GM23338 (cell line): Measurements from ENCODE around the gene SLC2A9.

Experiments
- CREB1 ChIP-seq: fragments of 250-450 bp; sonication (Bioruptor Pico); IDR thresholded peaks from 2 replicates; pipeline ENCODE4 v1.5.0; 2020; ENCODE audit warnings: low read depth, mild to moderate bottlenecking, moderate library complexity
- CTCF ChIP-seq, 2 experiments: fragments of 200-600 bp in 1 of 2; sonication (generic) in 1 of 2; conservative IDR thresholded peaks; 2 replicates each; pipeline versions ENCODE4 v1.5.1 to v1.6.1; 2016 to 2017; ENCODE audit warnings: antibody characterized with exemption in 2 of 2, low read depth in 2 of 2, mild to moderate bottlenecking in 2 of 2, moderate library complexity in 1 of 2
- ETS1 ChIP-seq: IDR thresholded peaks from 2 replicates; pipeline ENCODE4 v1.6.1; 2016; ENCODE audit warnings: antibody characterized with exemption
- EZH2 ChIP-seq: fragments of 200-600 bp; sonication (generic); IDR thresholded peaks from one replicate; pipeline ENCODE4 v1.8.0; 2017; ENCODE audit warnings: antibody characterized with exemption, mild to moderate bottlenecking, low read depth; ENCODE audit not compliant: unreplicated experiment
- EZH2phosphoT487 ChIP-seq: fragments of 200-600 bp; sonication (generic); IDR thresholded peaks from one replicate; pipeline ENCODE4 v1.8.1; 2018; ENCODE audit warnings: antibody characterized with exemption; ENCODE audit not compliant: unreplicated experiment
- JUNB ChIP-seq: IDR thresholded peaks from one replicate; pipeline ENCODE4 v1.6.1; 2016; ENCODE audit warnings: antibody characterized with exemption; ENCODE audit not compliant: unreplicated experiment
- NANOG ChIP-seq: IDR thresholded peaks from 2 replicates; pipeline ENCODE4 v1.6.1; 2016; ENCODE audit warnings: antibody characterized with exemption, borderline replicate concordance
- POLR2AphosphoS5 ChIP-seq: IDR thresholded peaks from 2 replicates; pipeline ENCODE4 v1.6.1; 2016; ENCODE audit warnings: antibody characterized with exemption, low read depth
- REST ChIP-seq: IDR thresholded peaks from one replicate; pipeline ENCODE4 v1.6.1; 2018; ENCODE audit warnings: antibody characterized with exemption; ENCODE audit not compliant: unreplicated experiment
- STAT1 ChIP-seq: IDR thresholded peaks from one replicate; pipeline ENCODE4 v1.6.1; 2016; ENCODE audit warnings: antibody characterized with exemption; ENCODE audit not compliant: unreplicated experiment
- ZNF114 ChIP-seq: fragments of 250-450 bp; sonication (Bioruptor Pico); IDR thresholded peaks from 2 replicates; pipeline ENCODE4 v1.5.0; 2020; ENCODE audit warnings: mild to moderate bottlenecking, moderate library complexity
- ZNF331 ChIP-seq: fragments of 250-450 bp; sonication (Bioruptor Pico); IDR thresholded peaks from 2 replicates; pipeline ENCODE4 v1.5.0; 2020; ENCODE audit warnings: low read depth, mild to moderate bottlenecking, moderate library complexity
- ZNF462 ChIP-seq: fragments of 250-450 bp; sonication (Bioruptor Pico); IDR thresholded peaks from 2 replicates; pipeline ENCODE4 v1.5.0; 2020; ENCODE audit warnings: mild to moderate bottlenecking, moderate library complexity

- TF ChIP-seq EZH2, result no peak
- no peak for TF ChIP-seq CTCF (conservative IDR thresholded peaks at IDR 0.05; ENCODE audit: low read depth in 2 of 2)
- no peak for TF ChIP-seq REST
- TF ChIP-seq POLR2AphosphoS5, result no peak
- no peak for TF ChIP-seq CREB1 (CRISPR knock-in tag)
- no peak for TF ChIP-seq EZH2phosphoT487
- no peak for TF ChIP-seq ZNF462 (CRISPR knock-in tag)
- TF ChIP-seq JUNB, result no peak
- no peak for TF ChIP-seq ETS1
- TF ChIP-seq ZNF114, result no peak
- no peak for TF ChIP-seq ZNF331 (CRISPR knock-in tag)
- no peak for TF ChIP-seq NANOG
- TF ChIP-seq STAT1, result no peak
Measured at GRCh38 chr4:9933956-9934355, 87.3 kb downstream of the SLC2A9 start.
